LNCaP clone FGC (cell line): ENCODE results near the gene WNT3A.
A peak's percentile ranks its signal among the peaks of the same experiment; 100 is the strongest.

Source experiments
- DNase-seq: peaks from one replicate; pipeline ENCODE4 v3.0.0-alpha.2; 2011; ENCODE audit warnings: low read depth
- H3K4me3 ChIP-seq: 2 replicates; pipeline ENCODE4 v1.5.1; 2011; ENCODE audit warnings: mild to moderate bottlenecking, low read depth, low read length, control low read depth
- TF ChIP-seq, protein P1 (sequence below): IDR thresholded peaks from 2 replicates; pipeline ENCODE4 v1.5.1; 2012; ENCODE audit warnings: mild to moderate bottlenecking; ENCODE audit not compliant: control insufficient read depth, insufficient read depth; ENCODE audit errors: extremely low read depth

The WNT3A gene

DNA sequence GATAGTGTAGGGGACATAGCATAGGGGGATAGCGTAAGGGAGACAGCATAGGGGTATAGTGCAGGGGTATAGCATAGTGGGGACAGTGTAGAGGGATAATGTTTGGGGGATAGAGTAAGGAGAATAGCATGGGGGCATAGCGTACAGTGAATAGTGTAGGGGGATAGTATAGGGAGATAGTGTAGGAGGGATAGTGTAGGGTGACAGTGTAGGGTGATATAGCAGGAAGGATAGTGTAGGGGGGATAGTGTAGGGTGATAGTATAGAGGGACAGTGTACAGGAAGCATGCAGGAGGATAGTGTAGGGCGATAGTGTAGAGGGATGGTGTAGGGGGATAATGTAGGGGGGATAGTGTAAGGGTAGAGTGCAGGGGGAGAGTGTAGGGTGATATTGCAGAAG, 64.1 kb downstream of the WNT3A start:
- H3K4me3 ChIP-seq = no peak overlapping the region
- no peak for DNase-seq
- TF ChIP-seq, protein P1, sequence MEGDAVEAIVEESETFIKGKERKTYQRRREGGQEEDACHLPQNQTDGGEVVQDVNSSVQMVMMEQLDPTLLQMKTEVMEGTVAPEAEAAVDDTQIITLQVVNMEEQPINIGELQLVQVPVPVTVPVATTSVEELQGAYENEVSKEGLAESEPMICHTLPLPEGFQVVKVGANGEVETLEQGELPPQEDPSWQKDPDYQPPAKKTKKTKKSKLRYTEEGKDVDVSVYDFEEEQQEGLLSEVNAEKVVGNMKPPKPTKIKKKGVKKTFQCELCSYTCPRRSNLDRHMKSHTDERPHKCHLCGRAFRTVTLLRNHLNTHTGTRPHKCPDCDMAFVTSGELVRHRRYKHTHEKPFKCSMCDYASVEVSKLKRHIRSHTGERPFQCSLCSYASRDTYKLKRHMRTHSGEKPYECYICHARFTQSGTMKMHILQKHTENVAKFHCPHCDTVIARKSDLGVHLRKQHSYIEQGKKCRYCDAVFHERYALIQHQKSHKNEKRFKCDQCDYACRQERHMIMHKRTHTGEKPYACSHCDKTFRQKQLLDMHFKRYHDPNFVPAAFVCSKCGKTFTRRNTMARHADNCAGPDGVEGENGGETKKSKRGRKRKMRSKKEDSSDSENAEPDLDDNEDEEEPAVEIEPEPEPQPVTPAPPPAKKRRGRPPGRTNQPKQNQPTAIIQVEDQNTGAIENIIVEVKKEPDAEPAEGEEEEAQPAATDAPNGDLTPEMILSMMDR = no peak

DNA sequence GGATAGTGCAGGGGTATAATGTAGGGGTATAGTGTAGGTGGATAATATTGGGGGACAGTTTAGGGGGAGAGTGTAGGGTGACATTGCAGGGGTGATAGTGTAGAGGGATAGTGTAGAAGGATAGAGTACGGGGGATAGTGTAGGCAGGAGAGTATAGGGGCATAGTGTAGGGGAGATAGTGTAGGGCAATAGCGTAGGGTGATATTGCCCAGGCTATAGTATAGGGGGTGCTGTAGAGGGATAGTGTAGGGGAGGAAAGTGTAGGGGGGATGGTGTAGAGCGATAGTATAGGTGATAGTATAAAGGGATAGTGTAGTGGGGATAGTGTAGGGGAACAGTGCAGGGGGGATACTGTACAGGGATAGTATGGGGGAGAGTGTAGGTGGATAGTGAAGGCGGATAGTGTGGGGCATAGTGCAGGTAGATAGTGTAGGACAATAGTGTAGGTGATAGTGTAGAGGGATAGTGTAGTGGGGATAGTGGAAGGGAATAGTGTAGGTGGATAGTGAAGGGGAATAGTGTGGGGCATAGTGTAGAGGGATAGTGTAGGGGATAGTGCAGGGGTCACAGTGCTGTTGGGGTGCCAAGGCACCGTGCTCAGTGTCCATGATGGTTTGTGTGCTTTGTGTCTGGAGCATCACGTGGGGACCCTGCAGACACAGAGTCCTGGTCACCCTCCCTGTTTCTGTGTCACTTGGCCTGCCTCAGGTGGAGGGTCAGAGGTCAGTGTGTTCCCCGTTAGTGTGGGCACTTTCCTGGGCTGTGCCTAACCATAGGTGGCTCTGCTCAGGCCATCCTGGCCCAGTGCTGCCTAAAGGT, 65.2 kb downstream of the WNT3A start:
- no peak for DNase-seq
- TF ChIP-seq, protein P1 = no peak
- no peak overlapping the region for H3K4me3 ChIP-seq

DNA sequence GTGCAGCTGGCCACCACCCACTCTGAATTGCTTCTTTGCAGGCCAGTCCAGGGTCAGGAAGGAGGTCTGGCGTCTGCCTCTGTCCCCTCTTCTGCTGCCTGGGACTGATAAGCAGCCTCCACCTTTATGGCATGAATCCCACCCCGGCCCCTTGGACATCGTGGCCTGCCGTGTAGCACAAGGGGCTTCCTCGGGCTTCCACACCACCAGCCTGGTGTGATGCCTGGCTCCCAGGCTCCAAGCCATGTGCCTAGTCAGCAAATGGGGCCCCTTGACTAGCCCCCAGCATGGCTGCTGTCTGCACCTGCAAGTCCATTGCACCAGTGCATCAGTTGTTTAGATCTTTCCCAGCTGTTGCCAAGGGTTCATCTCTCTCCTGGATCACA, 65.9 kb downstream of the WNT3A start:
- no peak for DNase-seq
- TF ChIP-seq, protein P1 = no peak
- H3K4me3 ChIP-seq = no peak overlapping the region

DNA sequence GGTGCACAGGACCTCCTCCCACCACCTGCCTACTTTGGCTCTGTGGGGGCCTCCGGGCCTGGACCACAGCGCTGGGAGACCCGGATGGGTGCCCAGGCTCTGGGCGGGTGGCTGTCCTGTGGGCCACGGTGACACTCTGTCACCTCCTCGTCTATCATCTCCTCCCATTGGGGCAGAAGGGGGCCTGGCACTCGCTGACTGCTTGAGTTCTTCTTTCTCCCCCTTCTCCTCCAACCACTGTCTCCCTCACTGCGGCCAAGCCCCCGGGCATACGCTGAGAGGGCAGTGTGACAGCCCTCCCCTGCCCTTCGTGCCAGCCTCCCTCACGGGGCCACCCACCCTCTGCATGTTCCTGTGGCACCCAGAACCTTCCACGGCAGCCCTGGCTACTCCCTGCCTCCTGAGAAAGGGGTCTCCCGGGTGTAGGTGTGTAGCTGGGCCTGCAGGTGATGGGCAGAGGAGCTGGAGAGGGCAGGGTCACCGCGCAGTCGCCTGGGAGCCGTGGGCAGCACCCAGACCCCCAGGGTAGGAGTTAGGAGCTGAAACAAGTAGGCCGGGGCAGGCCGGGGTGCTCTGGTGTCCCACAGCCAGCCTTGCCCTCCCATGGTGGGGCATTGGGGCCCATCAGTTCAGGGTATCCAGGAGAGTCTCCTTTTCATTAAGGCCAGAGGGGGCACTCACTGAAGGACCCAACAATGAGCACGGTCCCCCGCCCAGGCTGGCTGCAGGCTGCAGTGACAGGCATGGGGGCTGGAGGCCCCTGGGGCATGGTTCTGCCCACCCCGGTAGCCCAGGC, 66.5 kb downstream of the WNT3A start:
- DNase-seq = no peak
- no peak overlapping the region for H3K4me3 ChIP-seq
- TF ChIP-seq, protein P1 = no peak

DNA sequence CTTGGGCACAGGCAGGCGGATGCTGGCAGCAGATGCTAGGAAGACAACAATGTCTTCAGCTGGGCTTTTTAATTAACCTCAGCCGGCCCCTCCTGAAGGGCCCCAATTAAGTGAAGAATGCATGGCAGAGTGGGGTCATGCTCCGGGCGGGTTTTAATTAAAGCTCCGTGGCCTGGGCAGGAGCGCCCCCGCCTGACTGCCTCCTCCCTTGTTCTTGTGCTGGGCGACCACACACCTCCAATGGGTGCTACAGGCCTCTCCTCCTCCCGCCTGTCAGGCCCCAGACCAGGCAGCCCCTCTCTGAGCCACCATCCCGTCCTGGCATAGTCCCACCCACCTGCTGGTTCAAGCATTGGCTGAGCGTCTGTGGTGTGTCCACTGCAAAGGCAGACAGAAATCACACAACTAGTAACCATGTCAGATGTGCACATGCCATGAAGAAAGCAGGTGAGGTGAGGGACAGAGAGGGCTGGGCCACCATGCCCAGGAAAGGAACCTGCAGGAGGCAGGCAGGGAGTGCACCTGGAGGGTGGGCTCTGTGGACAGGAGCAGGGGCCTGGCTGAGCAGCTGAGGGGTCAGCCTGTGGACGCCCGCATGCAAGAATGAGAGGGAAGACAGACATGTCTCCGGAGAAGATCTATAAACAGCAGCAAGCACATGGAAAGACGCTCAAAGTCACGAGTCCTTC, 67.2 kb downstream of the WNT3A start:
- no peak for DNase-seq
- TF ChIP-seq, protein P1 = peak; percentile 27; the same call in 1 of the 2 replicates
- H3K4me3 ChIP-seq = no peak overlapping the region

DNA sequence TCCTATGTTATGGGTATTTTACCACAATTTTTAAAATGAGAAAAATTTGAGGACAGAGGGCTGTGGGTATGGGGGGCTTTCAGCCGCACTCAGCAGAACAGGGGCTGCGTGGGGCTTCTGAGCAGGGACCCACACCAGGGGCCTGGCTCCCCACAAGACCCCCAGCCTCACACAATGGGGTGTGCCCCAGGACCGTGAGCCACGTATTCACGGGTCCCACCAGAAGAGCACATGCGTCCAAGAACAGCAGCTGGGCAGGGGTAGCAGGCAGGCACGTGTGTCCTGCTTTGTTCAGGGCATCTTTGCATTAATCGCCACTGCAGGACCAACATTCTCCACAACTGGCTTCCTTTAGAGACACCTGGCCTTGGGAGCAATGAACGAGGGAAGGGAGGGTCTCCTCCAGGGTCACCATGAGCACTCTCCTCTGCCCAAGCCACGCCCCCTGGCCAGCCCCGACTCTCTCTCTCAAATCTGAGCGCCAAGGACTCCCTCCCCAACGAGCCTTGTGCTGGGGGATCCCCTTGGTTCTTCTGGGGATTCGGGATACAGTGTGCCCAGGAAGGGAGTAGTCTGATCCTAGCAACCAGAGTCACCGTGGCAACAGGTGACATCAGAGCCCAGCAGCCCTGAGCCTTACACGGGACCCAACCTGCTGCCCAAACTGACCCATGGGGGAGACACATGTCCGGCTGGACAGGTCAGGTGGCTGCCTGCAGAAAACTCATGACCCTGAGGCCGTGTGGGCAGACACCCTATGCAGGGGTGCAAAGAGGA, 68.3 kb downstream of the WNT3A start:
- no peak for DNase-seq
- TF ChIP-seq, protein P1 = no peak
- H3K4me3 ChIP-seq = no peak overlapping the region
